ENCODE data around the gene SNRPD1. TPM values are rescaled to one million over a fixed set of nuclear protein-coding genes. Genes with fewer than 3 reads are reported as not detected.

Gene SNRPD1
- total and polyA plus RNA-seq, 9 of the 15 experiments (the other 6 are each of a cell fraction or from before 2014, with no cell fraction given): 186 to 1,063 (median 313) TPM

DNA sequence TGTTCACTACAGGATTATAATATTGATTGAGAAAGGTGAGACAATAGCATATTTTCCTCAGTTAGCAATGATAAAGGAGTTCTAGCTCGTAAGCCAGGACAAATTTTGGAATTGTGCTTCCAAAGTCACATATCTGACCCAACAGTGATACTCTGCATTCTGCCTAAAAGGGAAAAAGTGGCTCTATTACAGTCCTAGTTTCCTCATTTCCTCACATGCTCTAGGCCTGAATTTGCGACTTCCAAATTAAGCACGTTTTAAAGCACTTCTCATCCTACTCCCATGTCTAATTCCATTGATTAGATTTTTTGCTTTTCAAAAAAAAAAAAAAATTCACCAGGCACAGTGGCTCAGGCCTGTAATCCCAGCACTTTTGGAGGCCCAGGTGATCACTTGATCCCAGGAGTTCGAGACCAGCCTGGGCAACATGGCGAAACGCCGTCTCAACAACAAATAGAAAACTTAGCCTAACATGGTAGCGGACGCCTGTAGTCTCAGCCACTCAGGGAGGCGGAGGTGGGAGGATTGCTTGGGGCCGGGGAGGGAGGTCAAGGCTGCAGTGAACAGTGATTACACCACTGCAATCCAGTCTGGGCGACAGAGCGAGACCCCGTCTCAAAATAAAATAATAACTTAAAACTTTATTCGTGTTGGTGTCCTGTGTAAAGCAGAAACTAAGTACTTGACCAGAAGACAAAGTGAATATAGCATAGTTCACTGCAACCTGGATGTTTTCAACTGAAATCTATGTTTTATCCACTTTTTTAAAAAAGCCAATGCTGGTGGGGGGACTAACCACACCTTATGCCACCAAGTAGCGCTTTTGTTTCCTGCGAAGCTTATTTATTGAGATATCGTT, 13.2 kb upstream of the SNRPD1 start (continued):
- TF ChIP-seq CEBPG (CRISPR knock-in tag; IDR thresholded peaks at IDR 0.05): no peak
- TF ChIP-seq CEBPG (tag; conservative IDR thresholded peaks at IDR 0.05 in 1 of 2, IDR thresholded peaks at IDR 0.05 in 1 of 2): peak in 1 of 2 experiments; percentile 43; a peak in 2 of 4 replicates
- TF ChIP-seq DNMT1 (IDR thresholded peaks at IDR 0.05): no peak
- no peak for TF ChIP-seq ZNF165 (CRISPR knock-in tag; IDR thresholded peaks at IDR 0.05; ENCODE audit: borderline replicate concordance)
- no peak for TF ChIP-seq PCBP1 (IDR thresholded peaks at IDR 0.05; ENCODE audit: low read depth, low read length, poor library complexity, severe bottlenecking)
- TF ChIP-seq PCBP2 (IDR thresholded peaks at IDR 0.05; ENCODE audit: low read depth, low read length, poor library complexity, severe bottlenecking): no peak
- peak; percentile 61 for TF ChIP-seq CHD1 (IDR thresholded peaks at IDR 0.05; ENCODE audit: low read length)
- TF ChIP-seq, protein P1, sequence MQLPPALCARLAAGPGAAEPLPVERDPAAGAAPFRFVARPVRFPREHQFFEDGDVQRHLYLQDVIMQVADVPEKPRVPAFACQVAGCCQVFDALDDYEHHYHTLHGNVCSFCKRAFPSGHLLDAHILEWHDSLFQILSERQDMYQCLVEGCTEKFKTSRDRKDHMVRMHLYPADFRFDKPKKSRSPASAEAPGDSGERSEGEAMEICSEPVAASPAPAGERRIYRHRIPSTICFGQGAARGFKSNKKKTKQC (CRISPR knock-in tag; IDR thresholded peaks at IDR 0.05): no peak
- no peak for TF ChIP-seq TRIM24 (IDR thresholded peaks at IDR 0.05)
- no peak for TF ChIP-seq JUNB (CRISPR knock-in tag; conservative IDR thresholded peaks at IDR 0.05)
- TF ChIP-seq FOXA3 (CRISPR knock-in tag; conservative IDR thresholded peaks at IDR 0.05 in 1 of 2, IDR thresholded peaks at IDR 0.05 in 1 of 2): no peak
- TF ChIP-seq MYC (IDR thresholded peaks at IDR 0.05; ENCODE audit: low read depth, low read length): 0 out of 2 replicates have a peak, but pooled peaks have one; percentile 10
- no peak for TF ChIP-seq MYC (CRISPR knock-in tag; IDR thresholded peaks at IDR 0.05; ENCODE audit: borderline replicate concordance, low read depth)
- no peak for TF ChIP-seq BCL6 (CRISPR knock-in tag; IDR thresholded peaks at IDR 0.05)
- no peak for TF ChIP-seq FOXA1 (IDR thresholded peaks at IDR 0.05; ENCODE audit: borderline replicate concordance)
- 0 out of 2 replicates have a peak, but pooled peaks have one; percentile 5 for TF ChIP-seq CREM (IDR thresholded peaks at IDR 0.05; ENCODE audit: low read depth)
- TF ChIP-seq, protein P2, sequence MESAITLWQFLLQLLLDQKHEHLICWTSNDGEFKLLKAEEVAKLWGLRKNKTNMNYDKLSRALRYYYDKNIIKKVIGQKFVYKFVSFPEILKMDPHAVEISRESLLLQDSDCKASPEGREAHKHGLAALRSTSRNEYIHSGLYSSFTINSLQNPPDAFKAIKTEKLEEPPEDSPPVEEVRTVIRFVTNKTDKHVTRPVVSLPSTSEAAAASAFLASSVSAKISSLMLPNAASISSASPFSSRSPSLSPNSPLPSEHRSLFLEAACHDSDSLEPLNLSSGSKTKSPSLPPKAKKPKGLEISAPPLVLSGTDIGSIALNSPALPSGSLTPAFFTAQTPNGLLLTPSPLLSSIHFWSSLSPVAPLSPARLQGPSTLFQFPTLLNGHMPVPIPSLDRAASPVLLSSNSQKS (CRISPR knock-in tag; IDR thresholded peaks at IDR 0.05): no peak
- no peak for TF ChIP-seq MAFF (IDR thresholded peaks at IDR 0.05; ENCODE audit: low read length)
- TF ChIP-seq, protein P3, sequence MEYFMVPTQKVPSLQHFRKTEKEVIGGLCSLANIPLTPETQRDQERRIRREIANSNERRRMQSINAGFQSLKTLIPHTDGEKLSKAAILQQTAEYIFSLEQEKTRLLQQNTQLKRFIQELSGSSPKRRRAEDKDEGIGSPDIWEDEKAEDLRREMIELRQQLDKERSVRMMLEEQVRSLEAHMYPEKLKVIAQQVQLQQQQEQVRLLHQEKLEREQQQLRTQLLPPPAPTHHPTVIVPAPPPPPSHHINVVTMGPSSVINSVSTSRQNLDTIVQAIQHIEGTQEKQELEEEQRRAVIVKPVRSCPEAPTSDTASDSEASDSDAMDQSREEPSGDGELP (CRISPR knock-in tag; IDR thresholded peaks at IDR 0.05; ENCODE audit: borderline replicate concordance): peak; percentile 31; the same call in 1 of the 2 replicates
- TF ChIP-seq, protein P4, sequence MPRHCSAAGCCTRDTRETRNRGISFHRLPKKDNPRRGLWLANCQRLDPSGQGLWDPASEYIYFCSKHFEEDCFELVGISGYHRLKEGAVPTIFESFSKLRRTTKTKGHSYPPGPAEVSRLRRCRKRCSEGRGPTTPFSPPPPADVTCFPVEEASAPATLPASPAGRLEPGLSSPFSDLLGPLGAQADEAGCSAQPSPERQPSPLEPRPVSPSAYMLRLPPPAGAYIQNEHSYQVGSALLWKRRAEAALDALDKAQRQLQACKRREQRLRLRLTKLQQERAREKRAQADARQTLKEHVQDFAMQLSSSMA (CRISPR knock-in tag; IDR thresholded peaks at IDR 0.05): no peak
- TF ChIP-seq ETV1 (tag; conservative IDR thresholded peaks at IDR 0.05; ENCODE audit: low read depth): no peak
- TF ChIP-seq ZSCAN29 (IDR thresholded peaks at IDR 0.05): no peak
- TF ChIP-seq, protein P5, sequence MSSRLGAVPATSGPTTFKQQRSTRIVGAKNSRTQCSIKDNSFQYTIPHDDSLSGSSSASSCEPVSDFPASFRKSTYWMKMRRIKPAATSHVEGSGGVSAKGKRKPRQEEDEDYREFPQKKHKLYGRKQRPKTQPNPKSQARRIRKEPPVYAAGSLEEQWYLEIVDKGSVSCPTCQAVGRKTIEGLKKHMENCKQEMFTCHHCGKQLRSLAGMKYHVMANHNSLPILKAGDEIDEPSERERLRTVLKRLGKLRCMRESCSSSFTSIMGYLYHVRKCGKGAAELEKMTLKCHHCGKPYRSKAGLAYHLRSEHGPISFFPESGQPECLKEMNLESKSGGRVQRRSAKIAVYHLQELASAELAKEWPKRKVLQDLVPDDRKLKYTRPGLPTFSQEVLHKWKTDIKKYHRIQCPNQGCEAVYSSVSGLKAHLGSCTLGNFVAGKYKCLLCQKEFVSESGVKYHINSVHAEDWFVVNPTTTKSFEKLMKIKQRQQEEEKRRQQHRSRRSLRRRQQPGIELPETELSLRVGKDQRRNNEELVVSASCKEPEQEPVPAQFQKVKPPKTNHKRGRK (tag; IDR thresholded peaks at IDR 0.05): peak; percentile 67
- no peak for TF ChIP-seq LEF1 (IDR thresholded peaks at IDR 0.05)

Data from K562 (cell line).